Left renal pelvis (tissue), 4 donors: ENCODE data around the gene SLC18A3. TPM values are rescaled to one million over a fixed set of nuclear protein-coding genes. Genes with fewer than 3 reads are reported as not detected.

ENCODE experiments used
- DNase-seq, 4 donors: peaks; one replicate each; pipeline ENCODE4 v3.0.0-alpha.2; 2013; ENCODE audit warnings: low read depth in 4 of 4, low spot score in 3 of 4
- polyA plus RNA-seq, 4 donors: library from polyadenylated mRNA; unstranded; fragments of 120-200 nt; gene quantifications; one replicate each; pipeline ENCODE4 v1.2.1, GENCODE V29; 2013; ENCODE audit not compliant: insufficient read length in 4 of 4

Gene SLC18A3
- polyA plus RNA-seq, 4 donors: not detected

DNA sequence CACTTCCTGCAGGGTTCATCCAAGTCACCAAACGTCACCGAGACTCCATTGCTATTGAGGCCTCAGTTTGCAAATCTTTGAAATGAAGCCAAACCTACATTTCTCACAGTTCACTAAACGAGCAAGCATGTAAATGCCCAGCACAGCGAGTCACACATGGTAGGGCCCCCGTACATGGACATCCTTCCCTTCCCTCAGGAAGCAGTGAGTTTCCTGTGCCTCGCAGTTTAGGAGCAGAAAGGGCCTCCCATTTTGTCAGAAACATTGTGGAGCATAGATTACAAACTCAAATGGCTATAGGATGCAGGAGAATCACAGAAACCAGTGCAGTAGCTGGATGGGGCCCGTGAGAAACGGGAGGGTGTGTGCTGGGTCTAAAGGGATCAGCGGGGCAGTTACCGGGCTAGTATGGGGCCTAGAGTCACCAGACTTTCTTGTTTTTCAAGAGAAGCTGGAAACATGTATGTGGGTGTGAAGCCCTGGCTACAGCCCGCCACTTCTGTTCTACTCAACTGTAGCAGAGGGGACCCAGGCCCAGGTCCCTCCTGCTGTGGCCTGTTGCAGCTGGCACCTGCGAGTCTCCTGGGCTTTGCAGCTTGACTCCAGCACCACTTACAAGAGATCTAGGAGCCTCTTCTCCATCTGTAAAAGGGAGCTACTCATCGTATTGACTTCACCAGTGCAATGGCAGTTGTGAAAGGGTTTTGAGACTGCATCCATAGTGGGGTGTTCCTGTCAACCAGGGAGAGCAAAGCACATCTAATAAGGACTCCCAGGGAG, 14.2 kb upstream of the SLC18A3 start:
- no peak for DNase-seq

DNA sequence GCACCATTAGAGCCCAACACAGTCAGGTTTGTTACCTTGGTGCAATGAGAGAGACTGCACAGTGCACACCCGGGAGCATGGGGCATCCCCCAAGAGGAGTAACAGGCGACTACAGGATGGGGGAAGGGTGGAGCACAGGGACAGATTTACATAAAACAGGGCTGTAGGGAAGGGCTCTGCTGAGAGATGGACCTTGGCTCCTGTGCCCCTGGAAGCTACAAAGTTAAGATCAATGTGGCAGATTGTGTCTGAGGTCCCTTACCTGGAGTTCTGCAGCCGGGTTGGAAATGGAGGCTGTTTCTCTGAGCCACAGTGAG, 13.7 kb upstream of the SLC18A3 start:
- no peak for DNase-seq

DNA sequence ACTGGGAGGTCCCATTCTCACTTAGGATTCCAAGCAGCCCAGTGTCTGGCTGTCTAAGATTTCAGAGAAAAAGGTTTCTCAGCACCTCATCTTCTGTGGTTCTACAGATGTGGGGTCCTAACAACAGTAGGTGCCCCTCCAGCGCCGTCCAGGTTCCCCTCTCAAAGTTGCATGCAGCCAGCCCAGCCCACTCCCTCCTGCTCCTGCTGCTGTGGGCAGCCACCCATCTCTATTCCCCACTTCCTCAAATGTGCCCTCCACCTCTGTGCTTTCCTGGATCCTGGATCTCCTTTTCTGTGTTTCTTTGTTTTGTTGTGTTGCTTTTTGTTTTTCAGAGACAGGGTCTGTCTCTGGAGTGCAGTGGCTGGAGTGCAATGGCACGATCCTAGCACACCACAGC, 13.3 kb upstream of the SLC18A3 start:
- DNase-seq: no peak

GRCh38 chr10:49597426-49598163, 12.5 kb upstream of the SLC18A3 start:
- DNase-seq: no peak

DNA sequence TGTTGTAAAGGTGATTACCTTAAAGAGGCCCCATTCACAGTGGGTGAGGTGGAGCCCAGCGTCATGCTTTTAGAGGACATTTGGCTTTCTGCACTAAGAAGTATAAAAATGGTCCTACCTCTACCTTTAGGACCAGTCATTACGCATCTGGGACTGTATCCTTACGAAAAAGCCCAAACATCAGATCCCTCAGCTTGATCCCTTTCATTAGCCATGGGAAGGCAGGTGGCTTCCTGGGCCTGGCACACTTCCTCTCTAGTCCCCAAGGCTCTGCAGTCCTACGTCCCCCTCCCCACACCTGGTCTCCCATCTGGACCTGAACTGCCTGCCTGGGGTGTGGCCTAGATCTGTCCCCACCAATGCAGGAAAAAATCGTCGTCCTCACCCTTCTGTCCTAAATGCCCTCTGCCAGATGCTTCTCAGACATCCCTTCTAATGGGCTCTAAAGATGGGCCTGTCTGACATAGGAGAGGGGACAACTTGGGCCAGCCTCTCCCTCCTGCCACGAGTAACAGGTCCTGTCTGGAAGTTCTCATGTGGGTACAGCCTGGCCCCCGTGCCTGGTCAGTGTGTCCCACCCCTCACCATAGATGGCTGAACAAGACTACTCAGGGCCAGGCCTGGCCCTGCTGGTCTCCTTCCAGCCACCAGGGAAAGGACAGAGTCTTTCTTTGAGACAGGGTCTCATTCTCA, 11.8 kb upstream of the SLC18A3 start:
- DNase-seq: no peak

GRCh38 chr10:49598986-49599385, 11.1 kb upstream of the SLC18A3 start:
- DNase-seq: no peak

DNA sequence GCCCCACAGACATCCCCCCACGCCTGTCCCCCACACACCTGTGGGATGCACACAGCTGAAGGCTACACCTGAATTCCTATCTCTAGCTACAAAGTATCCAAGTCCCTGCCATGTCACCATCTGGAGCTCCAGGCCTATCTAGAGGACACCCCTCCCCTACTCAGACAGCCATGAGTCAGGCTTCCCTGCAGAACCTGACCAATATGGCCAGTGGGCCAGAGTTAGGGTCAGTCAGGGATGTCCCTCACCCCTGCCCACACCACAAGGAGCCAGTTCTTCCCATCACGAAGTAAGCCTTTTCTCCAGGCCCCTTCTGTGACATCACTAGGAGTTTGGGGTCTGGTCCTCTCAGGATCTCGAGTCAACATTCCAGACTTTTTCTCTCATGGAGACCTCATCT, 10.6 kb upstream of the SLC18A3 start:
- no peak for DNase-seq

DNA sequence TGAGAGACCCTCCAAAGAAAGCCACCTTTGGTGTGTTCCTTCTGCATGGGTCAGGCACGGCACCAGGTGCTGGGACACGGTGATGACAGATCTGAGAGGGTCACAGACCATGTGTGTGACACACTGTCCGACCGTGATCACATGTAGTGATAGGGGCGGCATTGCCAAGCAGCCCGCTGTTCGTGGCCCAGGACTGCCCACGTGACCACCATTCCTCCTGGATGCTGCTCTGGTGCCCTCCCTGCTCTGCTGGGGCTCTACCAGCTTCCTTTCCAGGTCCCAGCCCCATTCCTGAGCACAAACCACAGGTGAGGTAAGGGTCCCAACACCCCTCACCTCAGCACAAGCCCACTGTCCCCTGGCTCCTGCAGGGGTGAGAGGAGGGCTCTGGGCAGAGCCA, 10.1 kb upstream of the SLC18A3 start:
- no peak for DNase-seq

GRCh38 chr10:49600781-49601400, 9.2 kb upstream of the SLC18A3 start:
- DNase-seq: no peak

DNA sequence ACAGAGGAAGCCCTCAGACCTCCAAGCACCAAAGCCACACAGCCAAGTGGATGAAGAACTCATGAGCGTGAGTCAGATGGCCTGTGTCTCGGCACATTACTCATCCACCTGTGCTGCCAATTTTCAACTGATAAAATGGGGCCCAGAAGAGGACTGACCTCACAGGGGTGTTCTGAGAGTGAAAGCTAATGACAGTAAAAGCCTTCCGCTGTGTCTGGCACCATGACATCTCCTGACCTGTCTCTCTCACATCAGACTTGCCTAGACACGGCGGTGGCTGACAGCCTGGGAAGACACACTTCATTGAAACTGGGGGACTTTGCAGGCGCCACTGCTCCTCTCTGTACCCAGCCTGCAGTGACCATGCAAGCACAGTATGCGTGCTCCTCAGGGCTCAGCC, 8.3 kb upstream of the SLC18A3 start:
- no peak for DNase-seq

GRCh38 chr10:49602380-49603023, 7.6 kb upstream of the SLC18A3 start:
- no peak for DNase-seq

GRCh38 chr10:49605216-49605938, 4.7 kb upstream of the SLC18A3 start:
- DNase-seq: no peak

GRCh38 chr10:49605939-49606509, 4.1 kb upstream of the SLC18A3 start:
- no peak for DNase-seq

- peak; percentile 43 to 63 (median 46) for DNase-seq
Observed at GRCh38 chr10:49606981-49607535, 3.1 kb upstream of the SLC18A3 start.

DNA sequence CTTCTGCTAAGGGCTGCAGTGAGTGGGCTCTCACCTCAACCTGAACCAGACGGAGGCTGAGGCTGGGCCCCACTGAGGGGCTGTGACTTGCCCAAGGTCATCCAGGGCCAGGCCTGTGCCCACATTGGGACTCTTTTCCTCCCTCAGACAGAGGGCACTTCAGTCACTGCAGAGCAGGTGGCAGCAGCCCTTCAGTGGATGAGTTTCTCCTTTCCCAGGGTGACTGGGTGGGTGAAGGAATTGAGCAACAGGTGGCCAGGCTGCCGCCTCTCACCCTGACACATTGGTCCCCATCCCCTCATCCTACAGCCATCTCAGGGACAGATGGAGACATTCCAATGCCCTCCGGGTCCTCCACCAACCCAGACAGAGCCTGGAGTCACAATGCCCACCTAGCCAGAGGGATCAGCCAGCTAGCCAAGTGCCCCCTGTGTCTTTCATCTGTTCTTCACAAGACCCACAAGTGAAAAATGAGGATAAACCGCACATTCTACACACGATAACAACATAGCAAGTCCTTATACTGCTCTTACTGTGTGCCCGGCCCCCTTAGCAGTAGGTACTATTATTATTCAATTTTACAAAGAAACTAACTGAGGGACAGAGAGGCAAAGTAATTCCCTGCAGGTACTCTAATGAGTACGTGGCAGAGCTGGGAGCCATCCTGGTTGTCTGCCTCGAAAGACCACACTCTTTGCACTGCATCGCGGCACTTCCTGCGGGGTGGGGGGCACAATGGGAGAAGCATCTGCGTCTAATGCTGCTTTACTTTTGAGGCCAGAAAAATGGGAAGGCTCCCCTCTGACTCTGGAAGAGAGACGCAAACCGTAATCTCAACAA, 1.7 kb upstream of the SLC18A3 start:
- DNase-seq: no peak

GRCh38 chr10:49609006-49609282, 1.2 kb upstream of the SLC18A3 start:
- DNase-seq: no peak

DNA sequence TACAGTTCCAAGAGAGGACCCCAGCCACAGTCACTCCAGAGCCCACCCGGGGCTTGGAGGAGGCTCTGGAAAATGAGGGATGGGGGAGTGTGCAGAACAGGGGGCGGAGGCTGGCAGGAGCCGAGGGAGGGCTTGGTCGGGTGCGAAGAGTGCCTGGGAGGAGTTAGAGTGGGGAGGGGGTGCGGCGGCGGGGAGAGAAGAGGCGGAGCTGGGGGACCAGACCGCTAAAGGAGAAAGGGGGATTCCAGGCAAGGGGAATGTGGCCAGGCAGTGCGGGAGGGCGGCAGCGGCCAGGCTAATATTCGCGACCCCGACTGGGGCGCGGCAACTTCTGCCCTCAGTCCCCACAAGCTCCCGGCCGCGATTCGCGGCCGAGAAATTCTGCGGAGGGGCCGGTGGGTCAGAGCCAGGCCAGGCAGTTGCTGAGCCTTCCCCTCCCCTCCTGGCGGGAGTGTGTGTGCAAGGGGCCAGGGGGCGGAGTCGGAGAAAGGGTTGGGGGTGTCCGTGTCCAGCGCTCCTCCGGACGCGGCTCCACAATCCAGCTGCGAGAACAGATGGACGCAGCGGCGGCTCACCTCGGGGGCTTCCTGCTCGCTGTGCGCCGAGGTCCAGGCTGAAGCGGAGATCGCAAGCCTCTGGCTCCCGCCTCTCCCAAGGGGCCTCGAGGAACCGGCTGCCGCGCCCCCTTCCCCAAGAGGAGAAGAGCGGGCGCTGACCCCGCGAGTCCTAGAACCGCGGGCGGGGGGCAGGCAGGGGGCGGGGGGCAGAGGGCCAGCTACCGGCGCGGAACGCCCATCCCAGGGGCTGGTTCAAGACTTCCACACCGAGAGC, 612 bp upstream of the SLC18A3 start:
- no peak for DNase-seq
